LNCaP clone FGC (cell line): ENCODE data around the gene OR1S2.

Source experiments
- DNase-seq: peaks from one replicate; pipeline ENCODE4 v3.0.0-alpha.2; 2011; ENCODE audit warnings: low read depth
- H3K4me3 ChIP-seq: 2 replicates; pipeline ENCODE4 v1.5.1; 2011; ENCODE audit warnings: mild to moderate bottlenecking, low read depth, low read length, control low read depth
- TF ChIP-seq, protein P1 (sequence below): IDR thresholded peaks from 2 replicates; pipeline ENCODE4 v1.5.1; 2012; ENCODE audit warnings: mild to moderate bottlenecking; ENCODE audit not compliant: control insufficient read depth, insufficient read depth; ENCODE audit errors: extremely low read depth

Gene OR1S2

DNA sequence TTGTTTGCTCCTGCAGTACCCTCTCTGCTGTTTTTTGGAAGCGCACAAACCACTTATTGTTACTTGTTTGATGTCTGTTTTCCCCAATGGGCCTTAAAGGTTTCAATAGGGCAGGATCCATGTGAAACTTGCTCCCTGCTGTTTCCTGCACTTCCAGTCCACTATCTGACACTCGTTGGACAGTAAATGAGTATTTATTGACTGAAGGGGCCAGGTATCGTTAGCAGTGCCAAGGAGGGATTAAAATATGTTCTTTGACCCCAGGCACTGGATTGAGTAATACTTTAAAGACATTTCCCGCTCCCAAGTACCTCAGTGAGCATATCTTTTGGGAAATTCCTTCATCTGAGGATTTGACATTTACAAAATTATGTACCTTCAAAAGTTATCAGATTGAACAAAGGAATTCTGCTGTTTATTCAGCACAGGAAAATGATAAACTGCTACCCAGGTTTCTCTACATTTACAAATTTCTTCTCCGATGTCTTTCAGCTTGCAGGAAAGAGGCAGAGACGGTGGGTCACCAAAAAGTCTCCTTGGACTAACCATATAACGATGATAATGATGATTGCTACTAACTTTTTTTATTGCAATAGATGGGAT lies 38.3 kb downstream of the OR1S2 start:
- TF ChIP-seq, protein P1, sequence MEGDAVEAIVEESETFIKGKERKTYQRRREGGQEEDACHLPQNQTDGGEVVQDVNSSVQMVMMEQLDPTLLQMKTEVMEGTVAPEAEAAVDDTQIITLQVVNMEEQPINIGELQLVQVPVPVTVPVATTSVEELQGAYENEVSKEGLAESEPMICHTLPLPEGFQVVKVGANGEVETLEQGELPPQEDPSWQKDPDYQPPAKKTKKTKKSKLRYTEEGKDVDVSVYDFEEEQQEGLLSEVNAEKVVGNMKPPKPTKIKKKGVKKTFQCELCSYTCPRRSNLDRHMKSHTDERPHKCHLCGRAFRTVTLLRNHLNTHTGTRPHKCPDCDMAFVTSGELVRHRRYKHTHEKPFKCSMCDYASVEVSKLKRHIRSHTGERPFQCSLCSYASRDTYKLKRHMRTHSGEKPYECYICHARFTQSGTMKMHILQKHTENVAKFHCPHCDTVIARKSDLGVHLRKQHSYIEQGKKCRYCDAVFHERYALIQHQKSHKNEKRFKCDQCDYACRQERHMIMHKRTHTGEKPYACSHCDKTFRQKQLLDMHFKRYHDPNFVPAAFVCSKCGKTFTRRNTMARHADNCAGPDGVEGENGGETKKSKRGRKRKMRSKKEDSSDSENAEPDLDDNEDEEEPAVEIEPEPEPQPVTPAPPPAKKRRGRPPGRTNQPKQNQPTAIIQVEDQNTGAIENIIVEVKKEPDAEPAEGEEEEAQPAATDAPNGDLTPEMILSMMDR, result no peak
- H3K4me3 ChIP-seq, result no peak overlapping the region
- peak; percentile 40 for DNase-seq

- TF ChIP-seq, protein P1, result no peak
- no peak for DNase-seq
- H3K4me3 ChIP-seq, result no peak overlapping the region
Measured at GRCh38 chr11:58164990-58165389, 39.0 kb downstream of the OR1S2 start.

DNA sequence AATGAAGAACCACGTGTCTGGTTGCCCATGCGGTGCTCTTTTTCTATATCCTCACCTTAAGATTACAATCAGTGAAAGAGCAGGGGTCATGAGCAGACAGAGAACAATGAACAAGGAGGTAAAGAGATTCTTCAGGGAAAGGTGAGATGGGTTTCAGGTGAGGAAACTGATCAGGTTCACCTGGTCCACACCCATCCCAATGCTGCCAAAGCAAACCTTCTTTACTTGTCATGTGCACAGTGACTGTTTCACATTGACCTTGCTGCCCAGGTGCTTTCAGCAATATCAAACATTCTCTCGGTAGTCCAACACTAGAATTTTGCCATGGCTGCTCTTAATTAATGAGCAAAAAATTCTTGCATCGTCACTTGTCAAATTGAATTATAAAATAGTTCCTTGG lies 39.6 kb downstream of the OR1S2 start:
- no peak overlapping the region for H3K4me3 ChIP-seq
- TF ChIP-seq, protein P1, result no peak
- no peak for DNase-seq
